LoVo (cell line): Measurements from ENCODE around the gene RAD54L.
"Not testable (repeated sequence)": the region's sequence is repeated elsewhere in the genome, so short reads cannot be mapped to it uniquely, and the experiment has no call there.

Source experiments
- DNase-seq: peaks from one replicate; pipeline ENCODE4 v3.0.0-alpha.2; 2016; ENCODE audit warnings: low spot score

The RAD54L gene

GRCh38 chr1:46247436-46248121 lies at the start of gene RAD54L:
Gene RAD54L, plus strand, starts transcription at chr1:46247763. Its CDS starts 643 bp downstream, at chr1:46248406.
- DNase-seq = peak; percentile 99

DNA sequence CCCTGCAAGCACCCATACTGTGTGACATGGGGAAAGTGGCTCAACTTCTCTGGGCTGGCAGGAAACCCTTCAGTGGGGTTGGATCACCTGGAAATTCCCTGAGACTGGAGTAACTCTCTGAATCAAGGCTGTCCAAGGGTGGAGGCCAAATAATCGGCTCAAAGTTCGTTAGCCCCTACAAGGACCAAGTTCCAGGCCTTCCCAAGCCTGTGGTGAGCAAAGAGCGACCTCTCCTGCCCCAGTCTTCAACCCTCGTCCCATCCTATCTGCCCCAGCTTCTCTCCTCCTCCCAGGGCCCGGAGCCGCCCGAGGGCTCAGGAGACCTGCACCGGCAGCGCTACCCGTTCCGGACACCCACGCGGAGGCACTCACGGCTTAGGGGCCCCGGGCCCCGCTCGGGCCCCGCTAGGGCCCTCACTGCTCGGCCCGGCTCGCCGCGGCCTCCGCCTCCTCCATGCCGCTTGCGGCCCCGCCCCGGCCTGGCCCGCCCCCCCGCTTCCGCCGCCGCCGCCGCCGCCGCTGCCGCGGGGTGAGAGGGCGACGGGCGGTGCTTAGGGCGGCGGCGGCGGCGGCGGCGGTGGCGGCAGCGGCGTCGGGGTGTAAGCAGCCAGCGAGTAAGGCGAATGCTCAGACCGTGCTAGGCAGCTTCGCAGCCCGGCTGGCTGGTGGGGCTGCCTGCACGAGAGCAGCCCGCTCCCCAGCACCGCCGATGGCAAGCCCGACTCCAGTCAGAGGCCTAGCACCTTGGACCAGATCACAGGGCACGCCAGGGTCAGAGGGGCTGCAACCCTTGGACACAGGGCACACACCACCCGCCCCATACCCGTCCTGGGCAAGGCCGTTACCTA lies 49.4 kb upstream of the RAD54L start, which contains the start of gene POMGNT1:
Gene POMGNT1 (minus strand): TSS at position 471 of the 848 bp plus-strand sequence. CDS start 613 bp downstream, outside the sequence.
- DNase-seq = peak; percentile 75

GRCh38 chr1:46199233-46199749 lies 48.3 kb upstream of the RAD54L start:
- DNase-seq = no peak

DNA sequence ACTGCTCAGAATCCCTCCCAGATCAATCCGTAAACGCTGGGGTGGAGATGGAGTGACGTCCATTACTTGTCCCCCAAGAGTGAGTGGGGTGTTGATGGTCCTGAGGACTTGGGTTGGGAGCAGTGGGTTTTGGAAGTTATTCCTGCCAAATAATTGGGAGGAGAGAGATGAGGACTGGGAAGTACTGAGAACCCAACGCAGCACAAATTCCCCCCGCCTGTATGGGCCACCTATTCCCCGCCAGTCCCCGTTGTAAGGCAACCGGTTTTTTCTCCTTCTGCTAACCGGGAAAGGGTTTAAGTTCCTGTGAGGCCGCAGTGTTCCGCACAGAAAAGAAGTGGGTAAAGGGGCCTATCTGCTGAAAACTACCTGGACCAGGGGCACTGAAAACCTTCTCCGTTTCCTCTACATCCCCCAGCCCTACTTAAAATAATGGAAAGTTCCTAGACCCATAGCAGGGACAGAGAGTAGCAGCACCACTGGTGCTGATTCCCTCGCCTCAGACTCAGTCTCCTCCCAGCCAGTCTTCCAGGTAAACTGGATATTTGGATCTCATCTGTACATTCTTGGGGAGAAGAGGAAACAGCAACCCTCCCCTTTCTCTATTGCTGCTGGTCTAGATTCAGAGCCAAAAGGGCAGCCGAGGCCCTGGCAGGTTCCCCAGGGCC lies 43.7 kb upstream of the RAD54L start:
- DNase-seq = no peak

DNA sequence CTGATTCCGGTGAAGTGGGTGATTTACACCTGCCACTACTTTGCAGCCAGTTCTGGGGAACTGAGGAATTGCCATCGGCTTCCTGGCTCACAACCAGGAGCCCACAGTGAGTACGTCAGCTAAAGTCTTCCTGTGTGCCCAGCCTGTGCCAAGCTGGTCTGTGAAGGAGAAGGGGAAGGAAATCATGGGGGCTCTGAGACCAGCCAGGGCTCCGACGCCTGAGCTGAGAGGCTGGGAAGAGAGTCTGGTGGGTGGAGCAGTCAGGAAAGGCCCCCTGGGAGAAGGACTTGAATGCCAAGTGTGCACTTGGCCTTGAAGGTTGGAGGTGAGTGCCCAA lies 43.2 kb upstream of the RAD54L start:
- no peak for DNase-seq

GRCh38 chr1:46205141-46205540 lies 42.4 kb upstream of the RAD54L start:
- no peak for DNase-seq

DNA sequence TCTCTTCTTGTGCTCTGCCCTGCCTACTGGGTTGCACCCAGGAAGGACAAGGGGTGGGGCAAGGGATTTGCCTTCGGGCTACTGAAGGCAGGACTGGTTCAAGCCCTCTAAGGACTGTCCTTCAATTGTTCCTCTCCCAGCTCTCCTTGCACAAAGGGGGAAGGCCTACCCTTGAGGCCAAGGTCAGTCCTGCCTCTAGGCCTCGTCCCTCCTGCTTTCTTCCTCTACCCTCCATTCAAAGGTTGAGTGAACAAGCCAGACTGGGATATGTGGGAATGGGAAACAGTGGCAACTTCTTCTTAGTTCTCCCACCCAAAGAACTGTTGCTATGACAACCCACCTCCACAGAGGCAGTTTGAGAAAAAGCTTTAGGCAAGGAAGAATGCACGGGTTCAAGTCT lies 41.8 kb upstream of the RAD54L start:
- DNase-seq = no peak

DNA sequence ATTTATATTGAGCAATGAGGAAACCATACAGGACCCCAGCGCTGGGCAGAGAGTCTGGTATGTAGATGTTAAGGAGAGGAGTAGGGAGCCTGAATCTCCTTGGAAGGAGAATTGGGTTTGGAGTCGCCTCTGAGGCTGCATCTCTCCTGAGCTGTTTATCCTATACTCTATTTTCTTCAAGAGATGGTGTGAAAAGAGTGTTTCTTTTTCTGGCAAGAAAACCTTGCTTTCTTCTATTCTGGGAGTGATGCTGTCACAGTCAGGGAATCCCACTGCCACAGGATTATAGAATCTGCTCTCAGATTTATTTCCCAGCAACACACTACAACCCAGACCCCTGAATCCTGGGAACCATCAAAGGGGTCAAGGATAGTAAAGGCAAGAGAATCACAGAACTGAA lies 41.2 kb upstream of the RAD54L start:
- DNase-seq = no peak

DNA sequence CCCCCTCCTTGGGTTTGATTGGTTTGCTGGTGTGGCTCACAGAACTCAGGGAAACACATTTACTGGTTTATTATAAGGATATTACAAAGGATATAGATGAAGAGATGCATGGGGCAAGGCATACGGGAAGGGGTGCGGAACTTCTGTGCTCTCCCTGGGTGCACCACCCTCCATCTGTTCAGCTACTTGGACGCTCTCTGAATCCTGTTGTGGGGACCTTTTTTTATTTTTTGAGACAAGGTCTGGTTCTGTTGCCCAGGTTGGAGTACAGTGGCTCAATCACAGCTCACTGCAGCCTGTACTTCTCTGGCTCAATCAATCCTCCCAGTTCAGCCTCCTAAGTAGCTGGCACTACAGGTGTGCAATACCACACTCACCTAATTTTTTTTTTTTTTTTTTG lies 37.0 kb upstream of the RAD54L start:
- DNase-seq = no peak

DNA sequence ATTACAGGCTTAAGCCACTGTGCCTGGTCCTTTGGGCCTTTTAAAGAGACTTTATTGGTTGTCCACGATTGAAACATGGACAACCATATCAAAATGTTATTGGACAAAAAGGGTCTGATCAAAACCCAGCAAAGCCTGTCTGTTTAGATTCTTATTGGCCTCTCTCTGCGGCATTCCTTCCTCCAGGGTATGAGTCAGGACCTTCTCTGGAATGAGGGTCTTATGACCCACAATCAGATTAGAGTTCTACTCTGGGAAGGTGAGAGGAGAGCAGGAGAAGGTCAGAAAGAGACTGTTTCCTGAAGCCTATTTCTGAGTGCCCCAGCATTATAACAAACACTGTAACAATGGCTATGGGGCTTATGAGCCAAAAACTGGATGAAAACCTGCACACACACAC lies 36.5 kb upstream of the RAD54L start:
- DNase-seq = no peak

GRCh38 chr1:46215504-46215903 lies 32.1 kb upstream of the RAD54L start:
- DNase-seq = no peak

GRCh38 chr1:46218443-46218842 lies 29.1 kb upstream of the RAD54L start:
- no peak for DNase-seq

- DNase-seq = no peak
These were observed 27.7 kb upstream of the RAD54L start for GRCh38 chr1:46219551-46220520.

DNA sequence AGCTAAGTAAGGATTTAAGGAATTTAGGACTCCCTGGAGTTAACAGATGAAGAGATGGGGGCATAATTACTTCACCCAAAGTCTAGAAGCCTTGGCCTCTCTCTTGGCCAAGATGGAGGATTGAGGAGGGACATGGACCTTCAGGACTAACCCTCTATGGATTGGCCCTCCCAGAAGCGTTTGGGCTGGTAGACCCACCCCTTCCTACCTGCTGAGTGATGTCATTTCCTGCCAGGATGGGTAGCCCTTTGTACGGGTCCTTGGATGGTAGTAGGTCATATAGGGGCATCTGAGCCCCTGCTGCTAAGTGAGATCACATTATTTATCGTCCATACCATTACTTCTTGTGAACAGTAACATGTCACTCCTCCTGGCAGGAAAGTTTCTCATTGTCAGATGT lies 26.8 kb upstream of the RAD54L start:
- no peak for DNase-seq

GRCh38 chr1:46221749-46222148 lies 25.8 kb upstream of the RAD54L start:
- no peak for DNase-seq

DNA sequence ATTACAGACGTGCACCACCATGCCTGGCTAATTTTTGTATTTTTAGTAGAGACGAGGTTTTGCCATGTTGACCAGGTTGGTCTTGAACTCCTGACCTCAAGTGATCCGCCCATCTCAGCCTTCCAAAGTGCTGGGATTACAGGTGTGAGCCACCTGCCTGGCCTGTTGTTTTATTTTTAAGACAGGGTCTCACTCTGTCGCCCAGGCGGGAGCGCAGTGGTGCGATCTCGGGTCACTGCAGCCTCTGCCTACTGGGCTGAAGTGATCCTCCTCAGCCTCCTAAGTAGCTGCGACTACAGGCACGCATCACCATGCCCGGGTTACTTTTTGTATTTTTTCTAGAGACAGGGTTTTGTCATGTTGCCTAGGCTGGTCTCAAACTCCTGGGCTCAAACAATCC lies 24.5 kb upstream of the RAD54L start:
- not testable (repeated sequence) for DNase-seq

- DNase-seq = peak; percentile 87
These were observed 24.1 kb upstream of the RAD54L start for GRCh38 chr1:46223472-46223943.

- no peak for DNase-seq
These were observed 22.6 kb upstream of the RAD54L start for GRCh38 chr1:46224966-46225365.

DNA sequence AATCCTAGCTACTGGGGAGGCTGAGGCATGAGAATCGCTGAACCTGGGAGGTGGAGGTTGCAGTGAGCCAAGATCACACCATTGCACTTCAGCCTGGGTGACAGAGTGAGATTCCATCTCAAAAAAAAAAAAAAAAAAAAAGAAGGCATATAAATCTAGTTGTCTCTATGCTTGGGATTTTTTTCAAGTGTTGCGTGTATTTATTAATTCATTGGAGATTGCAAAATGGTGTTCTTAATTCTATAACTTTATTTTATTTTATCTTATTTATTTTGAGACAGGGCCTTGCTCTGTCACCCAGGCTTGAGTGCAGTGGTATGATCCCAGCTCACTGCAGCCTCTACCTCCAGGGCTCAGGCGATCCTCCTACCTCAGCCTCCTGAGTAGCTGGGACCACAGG lies 16.3 kb upstream of the RAD54L start:
- DNase-seq = not testable (repeated sequence)

DNA sequence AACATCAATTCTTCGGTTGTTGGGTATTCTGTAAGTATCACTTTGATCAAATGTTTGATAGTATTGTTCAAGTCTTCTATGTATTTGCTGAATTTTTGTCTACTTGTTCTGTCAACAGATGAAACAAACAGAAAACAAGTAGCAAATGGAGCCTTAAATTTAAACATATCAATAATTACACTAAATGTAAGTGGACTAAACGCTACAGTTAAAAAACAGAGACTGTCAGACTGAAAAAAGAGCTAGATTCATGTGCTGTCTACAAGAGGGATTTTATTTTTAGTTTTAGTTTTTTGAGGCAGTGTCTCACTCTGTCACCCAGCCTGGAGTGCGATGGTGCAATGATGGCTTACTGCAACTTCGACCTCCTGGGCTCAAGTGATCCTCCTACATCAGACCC lies 10.7 kb upstream of the RAD54L start:
- DNase-seq = no peak

GRCh38 chr1:46238865-46239264 lies 8.7 kb upstream of the RAD54L start:
- DNase-seq = not testable (repeated sequence)
